ENCODE data around the gene KIRREL3. TPM values are rescaled to one million over a fixed set of nuclear protein-coding genes. Genes with fewer than 3 reads are reported as not detected.

The KIRREL3 gene
- total RNA-seq, 1 donor from 2014 or later = not detected

GRCh38 chr11:126660321-126660720 lies 340.2 kb downstream of the KIRREL3 start:
- no peak for TF ChIP-seq CTCF (IDR thresholded peaks at IDR 0.05)
- Histone ChIP-seq H3K4me3 (no peak overlapping the region), H3K4me1 (no peaks in the 10 kb centered on the region), H3K9me3 (no peaks in the 10 kb centered on the region), H3K27ac (no peak overlapping the region), H3K36me3 (no peaks in the 10 kb centered on the region), H3K27me3 (no peaks in the 10 kb centered on the region)
- intact Hi-C loops (cut with DNase I) = no loop called here
- DNase-seq (no peak), ATAC-seq (no peak)

- ATAC-seq (no peak), DNase-seq (no peak)
- no peaks in the 10 kb centered on the region for H3K36me3 ChIP-seq
- H3K27me3 ChIP-seq = no peaks in the 10 kb centered on the region
- H3K27ac ChIP-seq = no peak overlapping the region
- no peak overlapping the region for H3K4me3 ChIP-seq
- intact Hi-C loops (cut with DNase I) = no loop called here
- no peak for TF ChIP-seq CTCF (IDR thresholded peaks at IDR 0.05)
- H3K4me1 ChIP-seq = no peaks in the 10 kb centered on the region
- H3K9me3 ChIP-seq = no peaks in the 10 kb centered on the region
Observed at GRCh38 chr11:126658306-126659056, 342.1 kb downstream of the KIRREL3 start.

- intact Hi-C loops (cut with DNase I) = no loop called here
- H3K27ac ChIP-seq = no peak overlapping the region
- no peaks in the 10 kb centered on the region for H3K36me3 ChIP-seq
- no peak for TF ChIP-seq CTCF (IDR thresholded peaks at IDR 0.05)
- no peak for ATAC-seq
- no peak for DNase-seq
- no peak overlapping the region for H3K4me3 ChIP-seq
- H3K27me3 ChIP-seq = no peaks in the 10 kb centered on the region
- no peaks in the 10 kb centered on the region for H3K9me3 ChIP-seq
- no peaks in the 10 kb centered on the region for H3K4me1 ChIP-seq
Observed at GRCh38 chr11:126655807-126656128, 344.8 kb downstream of the KIRREL3 start.

- no peak for DNase-seq
- no peak for ATAC-seq
Observed at GRCh38 chr11:126654886-126655806, 345.4 kb downstream of the KIRREL3 start.

GRCh38 chr11:126653040-126653439 lies 347.5 kb downstream of the KIRREL3 start:
- H3K27ac ChIP-seq = no peak overlapping the region
- no peak for TF ChIP-seq CTCF (IDR thresholded peaks at IDR 0.05)
- H3K9me3 ChIP-seq = no peaks in the 10 kb centered on the region
- no peak for DNase-seq
- H3K4me3 ChIP-seq = no peak overlapping the region
- ATAC-seq = no peak
- no peaks in the 10 kb centered on the region for H3K36me3 ChIP-seq
- no peaks in the 10 kb centered on the region for H3K27me3 ChIP-seq
- no peaks in the 10 kb centered on the region for H3K4me1 ChIP-seq
- intact Hi-C loops (cut with DNase I) = no loop called here

More at GRCh38 chr11:126654886-126655806, 345.4 kb downstream of the KIRREL3 start:
- Histone ChIP-seq H3K27ac (no peak overlapping the region), H3K4me3 (no peak overlapping the region), H3K9me3 (no peaks in the 10 kb centered on the region), H3K27me3 (no peaks in the 10 kb centered on the region), H3K36me3 (no peaks in the 10 kb centered on the region), H3K4me1 (no peaks in the 10 kb centered on the region)
- intact Hi-C loops (cut with DNase I) = no loop called here
- TF ChIP-seq CTCF (IDR thresholded peaks at IDR 0.05) = no peak
